Measurements from ENCODE around the gene GPR84. TPM values are rescaled to one million over a fixed set of nuclear protein-coding genes. Genes with fewer than 3 reads are reported as not detected.
A peak's percentile ranks its signal among the peaks of the same experiment; 100 is the strongest.

GPR84 gene
- total and polyA plus RNA-seq, 10 of the 15 experiments (the other 5 are each of a cell fraction or from before 2014, with no cell fraction given): 0.37 to 4.7 (median 2.6) TPM

DNA sequence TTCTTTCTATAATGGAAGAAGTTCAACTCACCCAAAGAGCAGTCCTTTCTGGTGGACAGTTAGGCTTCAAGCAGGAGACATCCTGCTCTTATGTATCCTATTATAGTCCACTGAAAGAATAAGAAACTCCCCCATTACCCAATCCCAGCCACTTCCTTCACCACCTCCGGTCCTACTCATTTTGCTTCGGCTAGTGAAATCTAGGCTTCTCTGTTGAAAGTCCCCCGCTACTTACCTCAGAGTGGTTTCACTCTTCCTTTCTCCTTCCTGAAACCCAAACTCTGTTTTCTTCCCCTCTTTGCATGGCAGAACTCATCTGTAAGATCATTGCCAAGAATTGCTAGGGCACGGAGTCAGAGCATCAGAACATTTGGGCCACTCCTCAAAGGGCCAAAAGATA, at the start of gene GPR84 (continued):
- TF ChIP-seq, protein P1, sequence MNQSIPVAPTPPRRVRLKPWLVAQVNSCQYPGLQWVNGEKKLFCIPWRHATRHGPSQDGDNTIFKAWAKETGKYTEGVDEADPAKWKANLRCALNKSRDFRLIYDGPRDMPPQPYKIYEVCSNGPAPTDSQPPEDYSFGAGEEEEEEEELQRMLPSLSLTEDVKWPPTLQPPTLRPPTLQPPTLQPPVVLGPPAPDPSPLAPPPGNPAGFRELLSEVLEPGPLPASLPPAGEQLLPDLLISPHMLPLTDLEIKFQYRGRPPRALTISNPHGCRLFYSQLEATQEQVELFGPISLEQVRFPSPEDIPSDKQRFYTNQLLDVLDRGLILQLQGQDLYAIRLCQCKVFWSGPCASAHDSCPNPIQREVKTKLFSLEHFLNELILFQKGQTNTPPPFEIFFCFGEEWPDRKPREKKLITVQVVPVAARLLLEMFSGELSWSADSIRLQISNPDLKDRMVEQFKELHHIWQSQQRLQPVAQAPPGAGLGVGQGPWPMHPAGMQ (IDR thresholded peaks at IDR 0.05; ENCODE audit: borderline replicate concordance): no peak
- TF ChIP-seq IKZF2 (IDR thresholded peaks at IDR 0.05) (peak; percentile 63 to 80), MEF2A (IDR thresholded peaks at IDR 0.05; ENCODE audit: insufficient read depth, low read depth, low read length) (no peak), NR2C2 (IDR thresholded peaks at IDR 0.05; ENCODE audit: borderline replicate concordance, control insufficient read depth, insufficient read length, low read depth) (no peak), ZNF207 (IDR thresholded peaks at IDR 0.05; ENCODE audit: borderline replicate concordance) (no peak), IKZF1 (conservative IDR thresholded peaks at IDR 0.05) (peak; percentile 45; the same call in 1 of the 2 replicates), SREBF1 (IDR thresholded peaks at IDR 0.05; ENCODE audit: low read length) (no peak), MTA3 (IDR thresholded peaks at IDR 0.05; ENCODE audit: borderline replicate concordance, low read length) (0 out of 2 replicates have a peak, but pooled peaks have one; percentile 39)
- TF ChIP-seq, protein P2, sequence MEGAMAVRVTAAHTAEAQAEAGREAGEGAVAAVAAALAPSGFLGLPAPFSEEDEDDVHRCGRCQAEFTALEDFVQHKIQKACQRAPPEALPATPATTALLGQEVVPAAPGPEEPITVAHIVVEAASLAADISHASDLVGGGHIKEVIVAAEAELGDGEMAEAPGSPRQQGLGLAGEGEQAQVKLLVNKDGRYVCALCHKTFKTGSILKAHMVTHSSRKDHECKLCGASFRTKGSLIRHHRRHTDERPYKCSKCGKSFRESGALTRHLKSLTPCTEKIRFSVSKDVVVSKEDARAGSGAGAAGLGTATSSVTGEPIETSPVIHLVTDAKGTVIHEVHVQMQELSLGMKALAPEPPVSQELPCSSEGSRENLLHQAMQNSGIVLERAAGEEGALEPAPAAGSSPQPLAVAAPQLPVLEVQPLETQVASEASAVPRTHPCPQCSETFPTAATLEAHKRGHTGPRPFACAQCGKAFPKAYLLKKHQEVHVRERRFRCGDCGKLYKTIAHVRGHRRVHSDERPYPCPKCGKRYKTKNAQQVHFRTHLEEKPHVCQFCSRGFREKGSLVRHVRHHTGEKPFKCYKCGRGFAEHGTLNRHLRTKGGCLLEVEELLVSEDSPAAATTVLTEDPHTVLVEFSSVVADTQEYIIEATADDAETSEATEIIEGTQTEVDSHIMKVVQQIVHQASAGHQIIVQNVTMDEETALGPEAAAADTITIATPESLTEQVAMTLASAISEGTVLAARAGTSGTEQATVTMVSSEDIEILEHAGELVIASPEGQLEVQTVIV (IDR thresholded peaks at IDR 0.05; ENCODE audit: borderline replicate concordance, partially characterized antibody): no peak
- TF ChIP-seq, protein P3, sequence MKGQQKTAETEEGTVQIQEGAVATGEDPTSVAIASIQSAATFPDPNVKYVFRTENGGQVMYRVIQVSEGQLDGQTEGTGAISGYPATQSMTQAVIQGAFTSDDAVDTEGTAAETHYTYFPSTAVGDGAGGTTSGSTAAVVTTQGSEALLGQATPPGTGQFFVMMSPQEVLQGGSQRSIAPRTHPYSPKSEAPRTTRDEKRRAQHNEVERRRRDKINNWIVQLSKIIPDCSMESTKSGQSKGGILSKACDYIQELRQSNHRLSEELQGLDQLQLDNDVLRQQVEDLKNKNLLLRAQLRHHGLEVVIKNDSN (IDR thresholded peaks at IDR 0.05; ENCODE audit: borderline replicate concordance, extremely low read length, insufficient read depth, low read depth, low read length): no peak

All from GM12878 (cell line).